CD4-positive, alpha-beta T cell treated with Interleukin-10 for 1 hour (primary cell): ENCODE results near the gene SYNJ1.
"Not testable (repeated sequence)": the region's sequence is repeated elsewhere in the genome, so short reads cannot be mapped to it uniquely, and the experiment has no call there.

Experiments used
- DNase-seq: peaks from one replicate; pipeline ENCODE4 v3.0.0-alpha.2; 2020

Gene SYNJ1

DNA sequence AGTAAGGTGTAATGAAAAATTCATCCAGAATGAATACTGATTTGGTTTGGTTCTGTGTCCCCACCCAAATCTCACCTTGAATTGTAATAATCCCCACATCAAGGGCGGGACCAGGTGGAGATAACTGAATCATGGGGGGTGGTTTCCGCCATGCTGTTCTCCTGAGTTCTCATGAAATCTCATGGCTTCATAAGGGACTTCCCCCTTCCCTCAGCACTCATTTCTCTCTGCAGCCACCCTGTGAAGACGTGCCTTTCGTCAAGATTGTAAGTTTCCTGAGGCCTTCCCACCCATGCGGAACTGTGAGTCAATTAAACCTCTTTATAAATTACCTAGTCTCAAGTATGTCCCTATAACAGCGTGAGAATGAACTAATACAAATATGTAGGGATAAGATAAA, 5.5 kb upstream of the SYNJ1 start:
- DNase-seq = no peak

- no peak for DNase-seq
Observed at GRCh38 chr21:32732544-32732943, 4.7 kb upstream of the SYNJ1 start.

- no peak for DNase-seq
Observed at GRCh38 chr21:32728848-32729247, 1.0 kb upstream of the SYNJ1 start.

- no peak for DNase-seq
Observed at GRCh38 chr21:32728456-32728839, 635 bp upstream of the SYNJ1 start.

DNA sequence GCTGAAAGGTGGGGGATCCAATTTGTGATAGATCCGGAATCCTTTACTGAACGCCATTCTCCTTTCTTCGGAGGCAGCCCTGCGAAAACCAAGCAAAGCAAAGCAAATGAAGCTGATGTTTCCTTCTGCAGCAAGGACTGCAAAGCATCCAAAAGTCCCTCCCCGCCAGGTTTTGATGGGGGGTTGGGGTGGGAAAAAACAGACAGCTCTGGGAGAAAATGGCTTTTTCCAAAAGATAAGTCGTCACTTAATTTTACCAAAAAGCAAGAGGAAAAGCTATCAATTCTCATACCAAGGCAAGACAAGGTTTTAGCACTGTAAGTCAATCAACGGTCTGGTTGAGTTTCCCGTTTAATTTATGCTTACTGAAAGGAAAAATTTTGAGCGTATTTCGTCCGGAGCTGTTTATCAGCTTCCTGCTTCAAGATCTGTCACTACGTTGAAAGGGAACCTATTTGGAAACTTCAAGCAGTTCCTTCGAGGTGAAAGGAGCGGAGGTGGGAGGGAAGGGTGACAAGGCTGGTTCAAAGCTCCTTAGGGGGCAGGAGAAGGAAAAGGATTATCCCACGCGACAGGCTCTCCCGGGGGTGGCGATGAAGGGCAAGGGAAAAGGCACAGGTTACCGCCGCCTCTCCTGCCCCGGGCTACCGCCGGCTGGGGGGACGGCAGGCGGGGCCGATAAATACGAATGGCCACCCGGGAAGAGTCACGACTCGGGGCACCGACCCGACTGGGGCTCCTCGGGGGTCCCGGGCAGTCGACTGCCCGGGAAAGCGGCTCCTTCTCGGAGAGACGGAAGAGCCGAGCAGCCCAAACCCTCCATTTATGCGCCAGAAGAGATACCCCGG, 750 bp downstream of the SYNJ1 start:
- DNase-seq = peak; percentile 16

DNA sequence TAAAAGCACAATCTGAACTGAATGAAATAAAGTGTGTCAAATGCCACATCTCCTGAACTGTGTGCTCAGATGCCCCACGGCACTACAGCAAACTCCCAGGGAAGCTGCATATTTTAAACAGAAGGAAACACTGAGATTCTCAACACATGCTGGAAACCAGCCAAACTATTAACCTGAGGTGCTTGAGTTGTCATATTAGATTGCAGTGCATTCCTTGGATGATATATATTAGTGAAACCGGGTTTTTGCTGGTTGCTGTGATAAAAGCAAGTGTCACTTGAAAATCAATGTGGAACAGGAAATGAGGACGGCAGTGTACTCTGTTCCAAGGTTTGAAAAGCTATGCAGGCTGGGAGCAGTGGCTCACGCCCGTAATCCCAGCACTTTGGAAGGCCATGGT, 8.7 kb downstream of the SYNJ1 start:
- DNase-seq = no peak

GRCh38 chr21:32717851-32718316, 9.9 kb downstream of the SYNJ1 start:
- no peak for DNase-seq

DNA sequence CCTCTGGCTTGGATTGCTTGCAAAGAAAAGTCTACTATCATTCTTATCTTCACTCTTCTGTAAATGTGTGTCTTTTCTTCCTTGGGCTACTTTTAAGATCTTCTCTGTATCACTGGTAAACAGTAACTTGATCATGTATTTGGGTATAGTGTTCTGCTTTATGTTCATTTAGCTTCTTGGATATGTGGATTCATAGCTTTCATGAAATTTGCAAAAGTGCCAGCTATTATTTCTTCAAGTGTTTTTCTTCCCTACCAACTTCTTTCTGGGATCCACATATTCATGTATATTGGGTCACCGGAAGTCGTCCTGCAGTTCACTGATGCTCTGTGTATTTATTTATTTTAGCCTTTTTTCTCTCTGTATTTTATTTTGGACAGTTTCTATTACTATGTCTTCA, 11.3 kb downstream of the SYNJ1 start:
- DNase-seq = no peak

DNA sequence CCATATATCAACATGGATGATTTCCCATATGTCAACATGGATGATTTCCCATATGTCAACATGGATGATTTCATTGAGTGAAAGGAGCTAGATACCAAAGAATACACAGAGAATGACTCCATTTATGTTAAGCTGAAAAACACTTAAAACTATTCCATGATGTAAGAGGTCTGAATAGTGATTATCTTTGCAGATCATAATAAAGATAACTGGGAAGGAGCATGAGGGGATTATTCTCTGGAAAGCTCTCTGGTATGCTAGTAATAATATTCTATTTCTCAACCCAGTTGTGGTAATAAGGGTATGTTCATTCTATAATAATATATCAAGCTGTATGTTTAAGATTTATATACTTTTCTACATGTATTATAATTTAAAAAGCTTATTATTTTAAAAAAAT, 14.1 kb downstream of the SYNJ1 start:
- DNase-seq = no peak

DNA sequence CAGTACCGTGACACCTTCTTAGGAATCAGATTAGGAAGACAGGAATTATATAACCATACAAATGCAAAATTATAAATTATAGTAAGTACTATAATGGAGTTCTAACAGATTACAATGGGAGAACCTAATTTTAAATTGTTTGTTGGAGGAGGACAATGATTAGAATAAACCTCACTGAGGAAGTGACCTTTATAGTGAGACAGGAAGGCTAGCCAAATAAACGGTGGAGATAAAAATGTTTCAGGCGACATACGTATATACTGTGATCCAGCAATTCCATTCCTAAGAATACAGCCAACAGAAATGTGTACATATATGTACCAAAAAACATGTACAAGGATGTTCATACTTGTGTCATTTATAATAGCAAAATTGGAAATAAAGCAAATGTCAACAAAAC, 15.2 kb downstream of the SYNJ1 start:
- no peak for DNase-seq

GRCh38 chr21:32712043-32712442, 15.8 kb downstream of the SYNJ1 start:
- DNase-seq = peak; percentile 26

GRCh38 chr21:32710987-32711386, 16.8 kb downstream of the SYNJ1 start:
- DNase-seq = no peak

GRCh38 chr21:32710069-32710784, 17.6 kb downstream of the SYNJ1 start:
- no peak for DNase-seq

GRCh38 chr21:32708069-32708468, 19.7 kb downstream of the SYNJ1 start:
- DNase-seq = no peak

DNA sequence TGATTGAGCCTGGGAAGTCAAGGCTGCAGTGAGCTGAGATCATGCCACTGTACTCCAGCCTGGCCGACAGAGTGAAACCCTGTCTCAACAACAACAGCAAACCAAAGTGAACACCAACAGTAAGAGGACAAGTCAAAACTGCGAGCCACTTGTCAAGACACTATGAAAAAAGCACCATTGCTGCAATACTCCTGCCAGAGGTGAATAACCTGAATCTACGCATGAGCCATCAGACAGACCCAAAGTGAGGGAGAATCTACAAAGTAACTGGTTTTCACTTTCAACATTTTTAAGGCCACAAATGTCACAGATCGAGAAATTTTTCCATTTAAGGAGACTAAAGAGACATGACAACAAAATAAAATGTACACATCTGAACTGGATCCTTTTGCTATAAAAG, 21.9 kb downstream of the SYNJ1 start:
- no peak for DNase-seq

DNA sequence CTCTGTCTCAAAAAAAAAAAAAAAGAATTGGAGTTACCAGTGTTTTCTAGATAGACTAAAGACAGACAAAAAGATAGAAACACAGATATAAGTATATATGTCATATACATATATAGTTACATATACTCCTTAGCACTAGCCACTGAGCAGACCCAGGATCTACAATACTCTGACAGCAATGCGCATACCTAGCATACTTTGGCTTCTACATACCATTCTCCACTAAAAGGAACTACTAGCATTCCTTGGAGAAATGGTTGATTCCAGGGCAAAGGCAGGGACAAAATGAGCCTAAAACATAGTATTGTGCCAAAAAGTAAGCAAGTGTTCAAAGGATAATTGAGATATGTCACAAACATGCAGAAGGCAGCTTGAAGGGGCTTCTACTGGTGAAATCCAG, 22.7 kb downstream of the SYNJ1 start:
- DNase-seq = no peak

GRCh38 chr21:32702702-32703101, 25.1 kb downstream of the SYNJ1 start:
- DNase-seq = no peak

DNA sequence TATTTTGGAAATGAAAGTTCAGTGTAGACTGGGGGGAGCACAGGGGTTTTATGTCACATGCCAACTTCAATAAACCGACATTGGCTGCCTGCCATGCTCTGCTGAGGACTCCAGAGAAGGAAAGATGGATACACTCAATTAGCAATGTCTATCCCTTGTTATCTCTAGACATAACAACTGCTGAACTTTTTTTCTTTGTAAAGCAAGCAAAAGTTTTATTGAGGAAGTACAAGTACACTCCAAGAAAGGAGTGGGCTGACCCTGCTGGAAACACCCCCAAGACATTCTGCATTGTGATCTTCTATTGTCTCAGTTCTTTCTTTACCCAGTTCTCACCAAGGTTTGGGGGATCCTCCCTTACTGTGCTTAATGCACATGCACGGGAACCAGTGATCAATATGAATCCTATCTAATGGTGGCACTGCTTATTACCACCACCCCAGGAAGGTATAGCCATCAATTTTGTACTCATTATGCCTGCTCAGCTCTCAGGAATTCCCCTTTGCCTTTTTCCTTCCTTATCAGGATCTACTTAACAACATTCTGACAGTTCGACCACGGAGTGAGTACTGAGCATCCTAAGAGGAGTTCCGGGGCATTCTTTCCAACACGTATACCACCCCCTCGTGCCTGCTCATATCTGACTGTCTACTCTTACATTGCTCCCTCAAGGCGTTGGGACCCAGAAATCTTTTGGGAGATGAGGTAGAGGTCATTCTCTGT, 28.7 kb downstream of the SYNJ1 start:
- DNase-seq = no peak

- DNase-seq = no peak
Observed at GRCh38 chr21:32698286-32698685, 29.5 kb downstream of the SYNJ1 start.

GRCh38 chr21:32695482-32695881, 32.3 kb downstream of the SYNJ1 start:
- not testable (repeated sequence) for DNase-seq

DNA sequence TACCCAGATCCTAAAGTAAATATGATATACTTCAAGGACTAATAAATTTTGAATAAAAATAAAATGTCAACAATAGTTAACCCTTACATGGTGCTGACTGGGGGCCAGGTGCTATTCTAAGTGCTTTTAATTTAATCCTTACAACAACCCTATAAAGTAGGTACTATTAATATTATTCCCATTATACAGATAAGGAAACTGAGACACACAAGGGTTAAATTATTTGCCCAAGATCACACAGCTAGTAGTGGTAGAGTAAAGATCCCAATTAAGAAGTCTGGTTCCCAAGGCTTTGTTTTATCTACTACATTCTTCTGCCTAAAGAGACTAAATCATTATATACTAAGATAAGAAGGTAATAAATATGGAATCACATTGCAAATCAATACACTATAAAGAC, 34.2 kb downstream of the SYNJ1 start:
- no peak for DNase-seq

DNA sequence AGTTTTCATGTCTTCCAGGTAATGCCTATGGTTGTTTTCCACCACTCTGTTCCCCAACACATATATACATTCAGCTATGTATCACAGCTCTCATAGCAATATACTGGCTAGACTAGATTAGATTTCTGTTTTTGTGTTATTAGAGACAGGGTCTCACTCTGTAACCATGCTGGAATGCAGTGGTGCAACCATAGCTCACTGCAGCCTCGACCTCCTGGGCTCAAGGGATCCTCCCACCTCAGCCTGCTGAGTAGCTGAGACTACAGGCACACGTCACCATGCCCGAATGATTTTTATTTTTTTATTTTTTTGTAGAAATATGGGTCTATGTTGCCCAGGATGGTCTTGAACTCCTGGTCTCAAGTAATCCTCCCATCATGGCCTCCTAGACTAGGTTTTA, 37.7 kb downstream of the SYNJ1 start:
- no peak for DNase-seq

- no peak for DNase-seq
Observed at GRCh38 chr21:32687643-32688345, 40.0 kb downstream of the SYNJ1 start.
